HEK293T (cell line): ENCODE measurements around the gene SRCIN1.
"Not testable (repeated sequence)": the region's sequence is repeated elsewhere in the genome, so short reads cannot be mapped to it uniquely, and the experiment has no call there.

Source experiments
- ARNT ChIP-seq: fragments of 450-650 bp; IDR thresholded peaks from 2 replicates; pipeline ENCODE4 v1.6.1; 2017; ENCODE audit warnings: mild to moderate bottlenecking
- BHLHE40 ChIP-seq: fragments of 450-650 bp; IDR thresholded peaks from 2 replicates; pipeline ENCODE4 v1.6.1; 2016; ENCODE audit warnings: mild to moderate bottlenecking, moderate library complexity, borderline replicate concordance
- ELF4 ChIP-seq: fragments of 450-650 bp; IDR thresholded peaks from 2 replicates; pipeline ENCODE4 v1.6.1; 2017; ENCODE audit warnings: antibody characterized with exemption
- FOXK2 ChIP-seq: fragments of 450-650 bp; IDR thresholded peaks from 2 replicates; pipeline ENCODE4 v1.6.1; 2016; ENCODE audit warnings: mild to moderate bottlenecking
- FOXM1 ChIP-seq: fragments of 450-650 bp; IDR thresholded peaks from 2 replicates; pipeline ENCODE4 v1.6.1; 2017; ENCODE audit warnings: mild to moderate bottlenecking, borderline replicate concordance
- HDGF ChIP-seq: fragments of 450-650 bp; IDR thresholded peaks from 2 replicates; pipeline ENCODE4 v1.6.1; 2017; ENCODE audit warnings: antibody characterized with exemption, borderline replicate concordance
- L3MBTL2 ChIP-seq: fragments of 450-650 bp; conservative IDR thresholded peaks from 2 replicates; pipeline ENCODE4 v1.6.1; 2016; ENCODE audit warnings: mild to moderate bottlenecking
- SP1 ChIP-seq: fragments of 450-650 bp; IDR thresholded peaks from 2 replicates; pipeline ENCODE4 v1.6.1; 2017
- SUZ12 ChIP-seq: fragments of 450-650 bp; IDR thresholded peaks from 2 replicates; pipeline ENCODE4 v1.6.1; 2016; ENCODE audit warnings: mild to moderate bottlenecking
- TARDBP ChIP-seq: fragments of 450-650 bp; IDR thresholded peaks from 2 replicates; pipeline ENCODE4 v1.6.1; 2016
- ZNF384 ChIP-seq: fragments of 450-650 bp; IDR thresholded peaks from 2 replicates; pipeline ENCODE4 v1.6.1; 2016
- TF ChIP-seq, protein P1 (sequence below): fragments of 450-650 bp; IDR thresholded peaks from 2 replicates; pipeline ENCODE4 v1.6.1; 2016

GRCh38 chr17:38494152-38494551 lies 111.6 kb downstream of the SRCIN1 start:
- not testable (repeated sequence) for TF ChIP-seq SUZ12, L3MBTL2, SP1, BHLHE40, FOXM1, ELF4, ZNF384, FOXK2, HDGF, ARNT, TARDBP
- TF ChIP-seq, protein P1, sequence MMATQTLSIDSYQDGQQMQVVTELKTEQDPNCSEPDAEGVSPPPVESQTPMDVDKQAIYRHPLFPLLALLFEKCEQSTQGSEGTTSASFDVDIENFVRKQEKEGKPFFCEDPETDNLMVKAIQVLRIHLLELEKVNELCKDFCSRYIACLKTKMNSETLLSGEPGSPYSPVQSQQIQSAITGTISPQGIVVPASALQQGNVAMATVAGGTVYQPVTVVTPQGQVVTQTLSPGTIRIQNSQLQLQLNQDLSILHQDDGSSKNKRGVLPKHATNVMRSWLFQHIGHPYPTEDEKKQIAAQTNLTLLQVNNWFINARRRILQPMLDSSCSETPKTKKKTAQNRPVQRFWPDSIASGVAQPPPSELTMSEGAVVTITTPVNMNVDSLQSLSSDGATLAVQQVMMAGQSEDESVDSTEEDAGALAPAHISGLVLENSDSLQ, result not testable (repeated sequence)
